Fibroblast of lung (primary cell): ENCODE results near the gene LRRK1. TPM values are rescaled to one million over a fixed set of nuclear protein-coding genes. Genes with fewer than 3 reads are reported as not detected.
A peak's percentile ranks its signal among the peaks of the same experiment; 100 is the strongest.

Experiments used
- DNase-seq, 2 donors: peaks; one replicate each; pipeline versions ENCODE4 v3.0.0 to v3.0.0-alpha.2; 2010; ENCODE audit warnings: low read depth in 2 of 2
- H2AFZ ChIP-seq: 2 replicates; pipeline ENCODE4 v1.5.1; 2012; ENCODE audit warnings: low read length, control low read depth, inconsistent platforms
- H3K27ac ChIP-seq: 2 replicates; pipeline ENCODE4 v1.5.1; 2011; ENCODE audit warnings: low read length, control low read depth; ENCODE audit not compliant: insufficient read depth
- H3K27me3 ChIP-seq: 2 replicates; pipeline ENCODE4 v1.5.1; 2011; ENCODE audit warnings: mild to moderate bottlenecking, low read length; ENCODE audit not compliant: control insufficient read depth, insufficient read depth
- H3K36me3 ChIP-seq: 2 replicates; pipeline ENCODE4 v1.5.1; 2011; ENCODE audit warnings: low read length; ENCODE audit not compliant: control insufficient read depth, insufficient read depth
- H3K4me1 ChIP-seq: 2 replicates; pipeline ENCODE4 v1.5.1; 2011; ENCODE audit warnings: low read length; ENCODE audit not compliant: control insufficient read depth, insufficient read depth; ENCODE audit errors: extremely low read depth
- H3K4me2 ChIP-seq: 2 replicates; pipeline ENCODE4 v1.5.1; 2011; ENCODE audit warnings: low read length, control low read depth; ENCODE audit not compliant: insufficient read depth; ENCODE audit errors: extremely low read depth
- H3K4me3 ChIP-seq, 4 experiments: fragments of 200-600 bp in 1 of 4; sonication (generic) in 1 of 4; replicated peaks in 1 of 4; 2 replicates each; pipeline ENCODE4 v1.5.1; 2011 to 2016; ENCODE audit warnings: low read length in 4 of 4, low read depth in 3 of 4, mild to moderate bottlenecking in 3 of 4, control low read depth in 2 of 4, inconsistent platforms in 1 of 4, mixed read lengths in 1 of 4; ENCODE audit not compliant: insufficient read depth in 1 of 4; ENCODE audit errors: control extremely low read depth in 1 of 4
- H3K79me2 ChIP-seq: 2 replicates; pipeline ENCODE4 v1.5.1; 2012; ENCODE audit warnings: mild to moderate bottlenecking, low read length, inconsistent platforms; ENCODE audit not compliant: control insufficient read depth, insufficient read depth
- H3K9ac ChIP-seq: 2 replicates; pipeline ENCODE4 v1.5.1; 2011; ENCODE audit warnings: mild to moderate bottlenecking, low read length, control low read depth; ENCODE audit not compliant: insufficient read depth
- H3K9me3 ChIP-seq: 2 replicates; pipeline ENCODE4 v1.5.1; 2012; ENCODE audit warnings: low read depth, low read length; ENCODE audit not compliant: control insufficient read depth, insufficient read depth
- H4K20me1 ChIP-seq: 2 replicates; pipeline ENCODE4 v1.5.1; 2011; ENCODE audit warnings: low read length; ENCODE audit not compliant: control insufficient read depth, insufficient read depth; ENCODE audit errors: extremely low read depth
- EZH2 ChIP-seq: IDR thresholded peaks from 2 replicates; pipeline ENCODE4 v1.5.1; 2012; ENCODE audit warnings: low read length, control low read depth, mild to moderate bottlenecking; ENCODE audit errors: missing control alignments
- polyA plus RNA-seq, 2 donors: library from polyadenylated mRNA; depleted of rRNA in 1 of 2; stranded (reverse) in 1 of 2; unstranded in 1 of 2; fragments of >200 nt; gene quantifications; 2 replicates each; pipeline ENCODE4 v1.2.1, GENCODE V29; 2011 to 2012; ENCODE audit warnings: missing spikeins in 1 of 2
- total RNA-seq: library from RNA; depleted of rRNA; stranded (reverse); fragments of >200 nt; gene quantifications from 2 replicates; pipeline ENCODE4 v1.2.1, GENCODE V29; 2014
- TF ChIP-seq, protein P1 (sequence below), 2 donors: IDR thresholded peaks in 1 of 2; conservative IDR thresholded peaks in 1 of 2; 1 replicate in 1 of 2; 2 replicates in 1 of 2; pipeline ENCODE4 v1.5.1; 2011 to 2012; ENCODE audit warnings: low read length in 2 of 2, control low read depth in 1 of 2, inconsistent platforms in 1 of 2, low read depth in 1 of 2, mild to moderate bottlenecking in 1 of 2

Gene LRRK1
- total and polyA plus RNA-seq, 2 donors (not counting 1 experiment from before 2014, with no cell fraction given) = 3.8 to 12.2 TPM

DNA sequence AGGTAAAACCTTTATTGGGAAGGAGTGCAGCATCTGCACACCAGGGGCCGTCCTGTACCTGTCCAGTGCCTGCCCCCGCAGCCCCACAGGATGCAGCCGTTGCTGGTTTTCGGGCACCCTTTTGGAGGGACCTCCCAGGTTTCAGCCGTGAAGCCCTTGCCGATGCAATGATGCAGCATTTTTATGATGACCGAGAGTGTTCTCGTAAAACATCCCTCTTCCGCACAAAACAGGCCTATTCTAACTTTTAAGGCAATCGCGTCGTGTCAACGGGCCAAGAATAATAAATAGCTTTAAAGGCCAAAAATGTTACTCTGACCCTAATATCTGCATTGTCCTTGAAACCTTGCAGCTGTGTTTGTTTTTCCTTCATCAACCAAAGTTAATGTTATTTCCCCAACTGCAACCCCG, 126.1 kb downstream of the LRRK1 start:
- no peaks in the 10 kb centered on the region for H3K36me3 ChIP-seq
- H3K79me2 ChIP-seq = no peaks in the 10 kb centered on the region
- no peaks in the 10 kb centered on the region for H4K20me1 ChIP-seq
- H3K27ac ChIP-seq = no peak overlapping the region
- H3K9ac ChIP-seq = no peak overlapping the region
- no peaks in the 10 kb centered on the region for H3K27me3 ChIP-seq
- no peak overlapping the region for H3K4me2 ChIP-seq
- peak in 1 of 2 donors; percentile 94 for DNase-seq
- no peak for TF ChIP-seq EZH2
- TF ChIP-seq, protein P1, sequence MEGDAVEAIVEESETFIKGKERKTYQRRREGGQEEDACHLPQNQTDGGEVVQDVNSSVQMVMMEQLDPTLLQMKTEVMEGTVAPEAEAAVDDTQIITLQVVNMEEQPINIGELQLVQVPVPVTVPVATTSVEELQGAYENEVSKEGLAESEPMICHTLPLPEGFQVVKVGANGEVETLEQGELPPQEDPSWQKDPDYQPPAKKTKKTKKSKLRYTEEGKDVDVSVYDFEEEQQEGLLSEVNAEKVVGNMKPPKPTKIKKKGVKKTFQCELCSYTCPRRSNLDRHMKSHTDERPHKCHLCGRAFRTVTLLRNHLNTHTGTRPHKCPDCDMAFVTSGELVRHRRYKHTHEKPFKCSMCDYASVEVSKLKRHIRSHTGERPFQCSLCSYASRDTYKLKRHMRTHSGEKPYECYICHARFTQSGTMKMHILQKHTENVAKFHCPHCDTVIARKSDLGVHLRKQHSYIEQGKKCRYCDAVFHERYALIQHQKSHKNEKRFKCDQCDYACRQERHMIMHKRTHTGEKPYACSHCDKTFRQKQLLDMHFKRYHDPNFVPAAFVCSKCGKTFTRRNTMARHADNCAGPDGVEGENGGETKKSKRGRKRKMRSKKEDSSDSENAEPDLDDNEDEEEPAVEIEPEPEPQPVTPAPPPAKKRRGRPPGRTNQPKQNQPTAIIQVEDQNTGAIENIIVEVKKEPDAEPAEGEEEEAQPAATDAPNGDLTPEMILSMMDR (conservative IDR thresholded peaks at IDR 0.05 in 1 of 2, IDR thresholded peaks at IDR 0.05 in 1 of 2; ENCODE audit: low read depth in 1 of 2, low read length in 2 of 2) = no peak
- no peak overlapping the region for H3K4me3 ChIP-seq
- peaks cover 4% of the 10 kb centered on the region for H3K4me1 ChIP-seq
- H2AFZ ChIP-seq = no peak overlapping the region
- no peaks in the 10 kb centered on the region for H3K9me3 ChIP-seq

DNA sequence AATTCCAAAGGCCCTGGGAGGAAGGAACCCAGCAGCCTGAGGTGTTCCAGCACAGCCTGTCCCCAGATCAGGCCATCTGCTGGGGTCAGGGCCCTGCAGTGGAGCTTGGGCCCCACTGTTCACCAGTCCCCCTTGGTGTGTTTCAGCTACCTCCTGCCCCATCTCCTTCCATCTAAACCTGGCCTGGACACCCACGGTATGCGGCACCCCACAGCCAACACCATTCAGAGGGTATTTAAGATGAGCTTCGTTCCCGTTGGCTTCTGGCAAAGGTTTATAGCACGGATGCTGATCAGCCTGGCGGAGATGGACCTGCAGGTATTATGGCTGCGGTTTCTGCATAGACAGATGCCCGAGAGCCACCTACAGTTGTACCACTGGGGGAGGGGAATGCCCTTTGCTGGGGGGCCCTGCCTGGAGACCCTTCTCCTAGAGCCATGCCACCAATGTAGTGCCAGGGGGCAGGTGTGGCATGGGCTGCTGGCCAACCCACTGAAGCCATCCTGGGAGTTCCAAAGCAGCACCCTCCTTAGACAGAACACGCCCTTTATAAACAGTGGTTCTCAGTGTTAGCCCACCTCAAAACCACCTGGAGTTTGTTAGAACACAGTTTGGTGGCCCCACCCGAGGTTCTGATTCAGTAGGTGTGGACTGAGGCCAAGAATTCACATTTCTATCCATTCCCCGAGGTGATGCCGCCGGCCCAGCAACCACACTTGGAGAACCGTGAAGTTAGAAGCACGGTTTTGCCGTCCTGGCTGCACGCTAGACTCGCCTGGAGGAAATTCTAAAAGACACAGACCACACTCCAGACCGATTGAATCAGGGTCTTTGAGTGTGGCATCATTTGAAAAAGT, 126.9 kb downstream of the LRRK1 start:
- TF ChIP-seq EZH2 = no peak
- TF ChIP-seq, protein P1 (conservative IDR thresholded peaks at IDR 0.05 in 1 of 2, IDR thresholded peaks at IDR 0.05 in 1 of 2; ENCODE audit: low read depth in 1 of 2, low read length in 2 of 2) = no peak
- H3K36me3 ChIP-seq = no peaks in the 10 kb centered on the region
- H3K4me1 ChIP-seq = peaks cover 4% of the 10 kb centered on the region
- no peak overlapping the region for H3K9ac ChIP-seq
- no peaks in the 10 kb centered on the region for H3K9me3 ChIP-seq
- H3K27ac ChIP-seq = no peak overlapping the region
- DNase-seq = no peak
- no peak overlapping the region for H3K4me2 ChIP-seq
- H2AFZ ChIP-seq = no peak overlapping the region
- H3K4me3 ChIP-seq = no peak overlapping the region
- H4K20me1 ChIP-seq = no peaks in the 10 kb centered on the region
- H3K27me3 ChIP-seq = no peaks in the 10 kb centered on the region
- no peaks in the 10 kb centered on the region for H3K79me2 ChIP-seq

DNA sequence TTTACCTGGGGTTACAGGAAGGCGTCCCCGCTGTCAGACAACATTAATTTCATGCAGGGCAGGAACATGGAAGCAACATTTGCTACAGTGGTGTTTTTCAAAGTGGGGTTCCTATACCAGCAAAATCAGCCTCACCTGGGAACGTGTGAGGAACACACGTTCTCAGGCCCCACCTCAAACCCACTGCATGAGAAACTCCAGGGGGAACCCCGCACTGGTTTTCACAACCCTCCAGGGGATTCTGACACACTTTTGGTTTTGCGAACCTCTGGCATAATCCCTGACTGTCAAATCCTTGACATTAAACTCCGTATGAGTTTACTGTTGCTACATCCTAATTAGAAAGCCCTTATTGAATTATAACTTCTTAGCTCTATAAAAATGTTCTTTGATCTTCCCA, 127.7 kb downstream of the LRRK1 start:
- Histone ChIP-seq H3K4me3 (no peak overlapping the region), H3K79me2 (no peaks in the 10 kb centered on the region), H3K9me3 (no peaks in the 10 kb centered on the region), H2AFZ (no peak overlapping the region), H3K36me3 (no peaks in the 10 kb centered on the region), H3K27me3 (no peaks in the 10 kb centered on the region), H3K4me1 (peaks cover 4% of the 10 kb centered on the region), H3K4me2 (no peak overlapping the region), H4K20me1 (no peaks in the 10 kb centered on the region), H3K9ac (no peak overlapping the region), H3K27ac (no peak overlapping the region)
- TF ChIP-seq EZH2 = no peak
- TF ChIP-seq, protein P1 (conservative IDR thresholded peaks at IDR 0.05 in 1 of 2, IDR thresholded peaks at IDR 0.05 in 1 of 2; ENCODE audit: low read depth in 1 of 2, low read length in 2 of 2) = no peak
- DNase-seq = no peak
